T-helper 1 cell treated with Interleukin-12 subunit alpha and Interleukin-12 subunit beta and Interleukin-4 antibody, amounts not matched to agents 30 ng/mL and 1 ng/mL, for 36 hours (primary cell): ENCODE results near the gene MAD2L1BP. TPM values are rescaled to one million over a fixed set of nuclear protein-coding genes. Genes with fewer than 3 reads are reported as not detected.
"Not testable (repeated sequence)": the region's sequence is repeated elsewhere in the genome, so short reads cannot be mapped to it uniquely, and the experiment has no call there.

Source experiments
- intact Hi-C: fragments of 100-400 bp; cut with micrococcal nuclease; formaldehyde crosslinking; loops from one replicate; pipeline ENCODE4 v1.15.1; 2024
- total RNA-seq: library from RNA; stranded (reverse); gene quantifications from 2 replicates; pipeline ENCODE4 v1.2.3, GENCODE V29; 2022

MAD2L1BP gene
- total RNA-seq, 1 donor from 2014 or later: 46.8 TPM

DNA sequence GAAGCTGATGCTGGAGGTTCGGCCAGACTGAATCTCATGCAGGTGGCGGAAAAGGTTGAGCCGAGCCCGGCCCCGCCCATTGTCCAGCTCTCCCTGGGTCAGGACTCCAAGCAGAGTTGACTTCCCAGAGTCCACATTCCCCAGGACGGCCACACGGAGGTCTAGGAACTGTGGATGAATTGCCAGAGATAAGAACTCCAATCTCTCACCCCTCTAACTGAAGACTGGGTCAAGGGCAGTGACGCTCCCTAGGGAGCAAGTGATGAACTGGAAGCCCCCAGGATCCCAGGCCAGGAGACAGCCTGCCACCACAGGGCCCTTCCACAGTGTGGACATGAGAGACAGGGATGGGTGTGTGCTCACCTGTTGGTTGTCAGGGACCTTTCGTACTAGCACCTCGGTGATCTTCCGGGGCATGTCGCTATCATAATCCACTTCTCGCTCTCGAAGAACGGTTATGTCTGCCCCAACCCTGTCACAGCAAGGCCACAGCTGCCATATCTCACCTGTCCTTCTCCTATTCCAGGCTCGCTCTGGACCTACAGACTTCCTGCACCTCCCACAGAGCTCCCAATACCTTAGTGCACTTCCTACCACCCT lies 10.1 kb upstream of the MAD2L1BP start:
- intact Hi-C loops: loop anchor here (5.0 kb wide), 3 partner anchors 597 to 1573 kb away; partner anchors contain the start of genes SLC29A1, TAF8 and TRERF1

DNA sequence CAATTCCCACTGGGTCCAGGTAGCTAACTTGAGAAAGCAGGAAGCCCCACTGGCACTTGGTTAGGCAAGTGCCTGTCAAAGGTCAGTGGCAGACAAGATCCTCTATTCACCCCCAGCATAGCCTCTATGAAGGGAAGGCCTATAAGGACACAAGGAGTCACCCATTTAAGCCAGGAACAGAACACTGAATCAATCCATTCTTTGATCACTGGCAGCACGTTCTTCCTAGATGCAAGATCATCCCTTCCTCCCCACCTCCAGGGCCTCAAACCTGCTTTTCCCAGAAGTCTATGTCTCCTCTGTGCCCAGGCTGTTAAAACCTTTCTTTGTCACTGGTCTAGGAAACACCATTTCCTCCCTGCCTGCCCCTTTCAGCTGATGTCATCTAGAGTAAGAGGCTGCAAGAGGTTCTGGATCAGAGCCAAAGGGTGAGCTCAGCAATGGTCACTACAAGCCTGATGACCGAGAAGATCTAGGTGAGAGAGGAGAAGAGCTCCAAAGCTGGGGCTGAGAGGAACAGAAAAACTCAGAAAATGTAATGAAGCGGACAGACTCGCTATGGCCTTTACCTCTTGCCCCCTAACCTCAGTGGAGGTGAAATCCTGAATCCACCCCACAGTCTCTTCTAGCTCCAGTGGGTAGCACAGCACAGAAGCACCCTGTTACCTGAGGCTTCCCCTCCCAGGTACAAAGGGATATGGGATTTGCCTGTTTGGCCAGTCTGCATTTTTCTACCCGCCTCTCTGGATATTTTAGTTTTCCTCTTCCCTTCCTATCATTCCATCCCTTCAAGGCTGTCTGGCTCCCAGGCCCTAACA lies 8.4 kb upstream of the MAD2L1BP start:
- intact Hi-C loops: loop anchor here (5.0 kb wide), 3 partner anchors 595 to 1575 kb away; partner anchors contain the start of genes SLC29A1, TAF8 and TRERF1

DNA sequence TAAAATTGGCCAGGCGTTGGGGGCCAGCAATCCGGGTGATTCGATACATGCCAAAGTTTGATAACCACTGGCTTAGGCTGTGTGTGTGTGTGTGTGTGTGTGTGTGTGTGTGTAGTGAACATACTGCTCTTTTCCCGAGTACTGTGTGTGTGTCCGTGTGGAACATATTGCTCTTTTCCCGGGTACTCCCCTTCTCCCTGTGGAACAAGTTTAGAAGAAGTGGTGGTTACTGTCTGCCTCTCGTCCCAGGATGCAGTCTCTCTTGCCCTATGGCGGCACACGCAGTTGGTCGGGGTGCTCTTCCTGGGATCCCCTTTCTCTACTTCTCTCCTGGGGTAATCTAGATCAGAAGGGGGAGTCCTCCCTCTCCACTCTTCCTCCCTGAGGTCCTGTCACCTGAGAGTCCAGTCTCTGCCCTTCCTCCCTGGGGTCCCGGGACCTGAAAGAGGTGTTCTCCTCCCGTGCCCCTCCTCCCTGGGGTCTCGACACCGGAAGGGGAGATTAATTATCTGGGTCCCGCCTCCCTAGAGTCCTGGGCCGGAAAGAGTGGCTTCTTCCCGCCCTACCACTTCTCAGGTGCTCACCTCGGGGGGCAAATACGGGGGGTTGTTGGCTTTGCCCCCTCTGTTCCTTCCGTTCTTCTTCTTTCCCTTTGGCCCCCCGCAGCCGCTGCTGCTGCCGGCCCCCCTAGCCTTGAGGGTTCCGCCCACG lies 7.1 kb upstream of the MAD2L1BP start:
- intact Hi-C loops: loop anchor here (1.0 to 5.0 kb wide), 21 partner anchors 8 to 1576 kb away; partner anchors contain the start of genes AARS2, ABCC10, CDC5L and CNPY3

DNA sequence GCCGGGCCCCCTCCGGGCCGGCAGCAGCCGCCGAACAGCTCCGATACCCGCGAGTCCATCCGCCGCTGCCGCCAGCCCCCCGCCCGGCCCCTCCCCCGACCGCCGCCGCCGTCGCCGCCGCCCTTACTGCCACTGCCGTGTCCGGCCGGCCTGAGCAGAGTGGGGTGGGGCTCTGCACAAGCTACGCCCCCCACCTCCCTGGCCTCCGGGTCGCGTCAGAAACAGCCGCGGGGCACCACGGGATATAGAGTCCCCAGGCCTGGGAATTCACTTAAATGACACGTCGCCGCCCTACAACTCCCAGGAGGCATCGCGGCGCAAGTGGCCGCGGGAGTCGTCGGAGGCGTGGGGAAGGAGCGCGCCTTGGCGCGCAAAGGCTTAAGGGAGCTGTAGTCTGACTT lies 6.5 kb upstream of the MAD2L1BP start, which contains the start of gene GTPBP2:
TSS of gene GTPBP2 (minus strand) at position 161 of the 401 bp plus-strand sequence. CDS start at position 59, 102 bp downstream.
- intact Hi-C loops: loop anchor here (1.0 to 5.0 kb wide), 20 partner anchors 16 to 1577 kb away; partner anchors contain the start of genes AARS2, ABCC10, CDC5L and CNPY3

DNA sequence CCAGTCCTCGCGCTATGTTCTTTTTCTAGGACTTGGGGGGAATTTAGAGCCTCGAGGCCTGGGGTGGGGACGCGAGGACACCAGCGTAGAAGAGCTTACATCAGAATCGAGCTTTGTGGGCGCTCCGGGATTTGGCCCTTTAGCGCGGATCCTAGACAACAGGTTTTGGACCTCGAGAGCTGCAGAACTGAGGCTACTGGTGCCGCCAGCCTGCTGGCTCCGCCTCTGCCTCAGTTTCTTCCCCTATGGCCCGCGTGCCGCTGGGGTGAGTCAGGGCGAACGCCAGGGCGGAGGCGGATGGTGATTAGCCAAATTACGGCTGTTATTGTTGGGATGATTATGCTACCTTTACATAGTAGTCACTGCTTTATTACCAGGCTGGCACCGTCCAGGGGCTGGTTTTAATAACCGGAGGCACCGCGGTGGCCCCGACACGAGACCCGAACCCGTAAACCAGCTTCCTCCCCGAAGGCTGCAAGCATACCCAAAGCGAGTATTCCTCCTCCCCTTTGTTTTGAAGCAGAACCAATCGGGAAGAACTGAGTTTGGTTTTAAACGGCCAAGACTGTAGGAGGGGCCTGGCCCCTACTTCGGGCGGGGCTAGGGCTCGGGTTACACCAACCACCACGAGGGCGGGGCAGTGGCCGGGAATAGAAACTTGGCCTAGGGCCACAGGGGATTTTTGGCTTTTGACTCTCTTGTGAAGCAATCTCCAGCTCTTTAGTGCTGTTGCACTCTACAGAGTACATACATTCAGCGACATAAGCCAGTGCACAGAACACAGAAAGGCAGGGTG lies 5.9 kb upstream of the MAD2L1BP start:
- intact Hi-C loops: loop anchor here (1.0 to 5.0 kb wide), 22 partner anchors 16 to 1577 kb away; partner anchors contain the start of genes AARS2, ABCC10, CDC5L and CNPY3

DNA sequence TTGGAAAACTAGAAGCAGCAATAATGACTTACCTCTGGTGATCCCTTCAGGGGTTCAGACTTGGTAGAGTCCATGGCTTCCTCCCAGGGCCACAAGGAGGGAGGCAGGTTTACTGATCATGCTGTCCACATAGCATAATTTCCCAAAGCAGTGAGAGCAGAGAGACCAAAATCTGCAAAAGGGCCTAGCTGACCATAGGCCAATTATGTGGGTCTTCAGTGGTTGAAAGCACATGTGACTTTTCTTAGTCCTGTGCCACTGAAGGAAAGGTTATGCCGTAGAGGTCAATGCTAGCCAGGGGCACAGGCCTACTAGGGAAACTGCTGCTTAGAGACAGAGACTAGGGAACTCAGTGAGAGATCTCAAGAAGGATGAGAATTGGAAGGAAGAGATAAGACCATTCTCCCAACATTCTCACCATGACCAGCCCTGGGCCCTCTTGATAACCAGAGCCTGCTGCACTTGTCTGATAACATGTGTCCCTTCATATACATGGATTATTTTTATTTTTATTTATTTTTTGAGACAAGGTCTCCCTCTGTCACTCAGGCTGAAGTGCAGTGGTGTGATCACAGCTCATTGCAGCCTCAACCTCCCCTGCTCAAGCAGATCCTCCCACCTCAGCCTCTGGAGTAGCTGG lies 4.5 kb upstream of the MAD2L1BP start:
- intact Hi-C loops: loop anchor here (1.0 kb wide), 2 partner anchors 56 to 496 kb away; partner anchors contain the start of genes MRPL14, MRPS18A and TMEM63B

DNA sequence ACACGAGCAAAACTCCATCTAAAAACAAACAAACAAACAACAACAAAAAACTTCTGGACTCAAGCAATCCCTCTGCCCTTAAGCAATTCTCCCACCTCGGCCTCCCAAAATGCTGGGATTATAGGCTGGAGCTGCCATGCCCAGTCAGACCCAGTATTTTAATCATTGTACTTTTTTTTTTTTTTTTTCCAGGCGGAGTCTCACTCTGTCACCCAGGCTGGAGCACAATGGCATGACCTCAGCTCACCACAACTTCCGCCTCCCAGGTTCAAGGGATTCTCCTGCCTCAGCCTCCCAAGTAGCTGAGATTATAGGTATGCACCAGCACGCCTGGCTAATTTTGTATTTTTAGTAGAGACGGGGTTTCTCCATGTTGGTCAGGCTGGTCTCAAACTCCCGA lies 2.6 kb upstream of the MAD2L1BP start:
- intact Hi-C loops: not testable (repeated sequence)

DNA sequence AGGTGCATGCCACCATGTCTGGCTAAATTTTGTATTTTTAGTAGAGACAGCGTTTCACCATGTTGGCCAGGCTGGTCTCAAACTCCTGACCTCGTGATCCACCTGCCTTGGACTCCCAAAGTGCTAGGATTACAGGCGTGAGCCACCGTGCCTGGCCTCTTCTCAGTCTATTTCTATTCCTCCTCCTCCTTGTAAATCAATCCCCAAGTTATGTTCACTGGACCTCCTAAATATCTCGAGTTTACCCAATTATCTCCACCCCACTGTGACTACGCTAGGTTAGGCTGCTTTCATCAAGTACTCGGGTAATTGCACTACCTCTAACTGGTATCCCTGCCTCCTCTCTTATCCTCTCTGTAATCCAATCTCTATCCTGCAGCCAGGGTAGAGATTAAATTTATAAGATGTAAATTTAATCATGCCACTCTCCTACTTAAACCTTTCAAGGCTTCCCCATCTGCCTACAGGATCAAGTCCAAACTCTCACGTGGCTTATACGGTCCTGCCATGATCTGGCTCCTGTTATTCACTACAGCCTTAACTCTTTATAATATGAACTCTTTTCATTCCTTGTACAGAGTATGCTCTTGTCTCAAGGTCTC lies 837 bp upstream of the MAD2L1BP start:
- intact Hi-C loops: loop anchor here (1.0 to 5.0 kb wide), 5 partner anchors 10 to 460 kb away; partner anchors contain the start of genes RSPH9 and TJAP1

DNA sequence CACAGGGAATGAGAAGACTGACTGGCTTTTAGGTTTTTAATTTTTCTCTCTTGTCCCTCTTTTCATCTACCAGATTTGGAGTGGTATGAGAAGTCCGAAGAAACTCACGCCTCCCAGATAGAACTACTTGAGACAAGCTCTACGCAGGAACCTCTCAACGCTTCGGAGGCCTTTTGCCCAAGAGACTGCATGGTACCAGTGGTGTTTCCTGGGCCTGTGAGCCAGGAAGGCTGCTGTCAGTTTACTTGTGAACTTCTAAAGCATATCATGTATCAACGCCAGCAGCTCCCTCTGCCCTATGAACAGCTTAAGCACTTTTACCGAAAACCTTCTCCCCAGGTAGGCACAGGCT lies 644 bp downstream of the MAD2L1BP start:
- intact Hi-C loops: loop anchor here (1.0 to 5.0 kb wide), 2 partner anchors 8 to 254 kb away; no protein-coding TSS in a partner anchor

DNA sequence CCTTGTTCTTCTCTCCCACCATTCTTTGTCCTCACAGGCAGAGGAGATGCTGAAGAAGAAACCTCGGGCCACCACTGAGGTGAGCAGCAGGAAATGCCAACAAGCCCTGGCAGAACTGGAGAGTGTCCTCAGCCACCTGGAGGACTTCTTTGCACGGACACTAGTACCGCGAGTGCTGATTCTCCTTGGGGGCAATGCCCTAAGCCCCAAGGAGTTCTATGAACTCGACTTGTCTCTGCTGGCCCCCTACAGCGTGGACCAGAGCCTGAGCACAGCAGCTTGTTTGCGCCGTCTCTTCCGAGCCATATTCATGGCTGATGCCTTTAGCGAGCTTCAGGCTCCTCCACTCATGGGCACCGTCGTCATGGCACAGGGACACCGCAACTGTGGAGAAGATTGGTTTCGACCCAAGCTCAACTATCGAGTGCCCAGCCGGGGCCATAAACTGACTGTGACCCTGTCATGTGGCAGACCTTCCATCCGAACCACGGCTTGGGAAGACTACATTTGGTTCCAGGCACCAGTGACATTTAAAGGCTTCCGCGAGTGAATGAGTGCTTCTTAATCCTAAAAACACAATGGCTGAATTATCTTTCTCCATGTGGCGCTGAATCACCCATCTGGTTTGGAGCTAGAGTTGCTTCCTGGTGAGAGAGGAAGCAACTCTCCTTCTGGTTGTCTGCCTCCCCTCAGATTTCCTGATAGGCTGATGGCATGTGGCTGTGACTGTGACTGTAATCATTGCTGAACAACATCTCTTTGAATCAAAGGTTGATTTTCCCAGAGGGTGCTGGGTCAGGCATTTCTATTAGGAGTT lies 4.6 kb downstream of the MAD2L1BP start:
- intact Hi-C loops: loop anchor here (5.0 kb wide), 1 partner anchor 258 kb away; no protein-coding TSS in a partner anchor

DNA sequence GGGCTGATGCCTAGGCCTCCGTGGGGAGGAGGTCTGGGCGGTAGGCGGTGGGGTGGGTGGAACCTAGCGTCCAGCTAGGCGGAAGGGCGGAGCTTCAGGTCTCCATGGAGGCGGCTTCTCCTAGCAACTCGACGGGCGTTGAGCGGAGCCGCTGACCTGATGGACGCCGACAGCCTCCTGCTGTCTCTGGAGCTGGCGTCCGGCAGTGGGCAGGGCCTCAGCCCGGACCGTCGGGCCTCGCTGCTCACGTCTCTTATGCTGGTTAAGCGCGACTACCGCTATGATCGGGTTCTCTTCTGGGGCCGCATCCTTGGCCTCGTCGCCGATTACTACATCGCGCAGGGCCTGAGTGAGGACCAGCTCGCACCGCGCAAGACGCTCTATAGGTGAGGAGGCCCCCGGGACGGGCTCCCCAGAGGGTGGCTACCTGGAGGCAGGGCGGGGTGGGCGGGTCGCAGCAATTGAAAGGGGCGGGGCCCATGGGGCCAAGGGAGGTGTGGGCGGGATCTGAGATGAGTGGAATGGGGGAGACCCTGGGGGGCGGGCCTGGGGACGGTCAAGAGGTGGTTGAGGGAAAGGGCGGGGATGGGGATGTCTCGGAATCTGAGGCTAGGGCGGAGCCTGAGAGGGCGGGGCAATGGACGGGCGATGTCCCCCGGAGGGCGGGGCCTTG lies 9.4 kb downstream of the MAD2L1BP start, which contains the start of gene RSPH9:
TSS of gene RSPH9 (plus strand) at position 97 of the 673 bp plus-strand sequence. CDS start at position 160, 63 bp downstream.
- intact Hi-C loops: loop anchor here (1.0 to 2.0 kb wide), 3 partner anchors 10 to 22 kb away; partner anchors contain the start of genes GTPBP2 and MAD2L1BP

DNA sequence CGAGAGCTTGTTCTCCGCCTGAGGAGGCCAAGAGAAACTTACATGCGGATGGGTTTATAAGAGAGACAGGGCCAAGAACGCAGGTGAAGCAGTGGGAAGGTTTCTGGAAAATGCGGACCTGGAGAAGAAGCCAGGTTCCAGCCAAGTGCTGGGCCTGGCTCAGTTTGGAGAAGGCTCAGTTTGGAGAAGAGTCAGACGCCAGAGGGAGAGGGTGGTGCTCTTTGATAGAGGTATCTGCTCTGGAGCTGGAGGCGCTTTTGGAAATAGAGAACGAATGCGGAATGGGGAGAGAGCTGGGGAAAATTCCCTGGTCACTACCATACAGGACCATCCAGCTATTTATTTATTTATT lies 9.9 kb downstream of the MAD2L1BP start:
- intact Hi-C loops: loop anchor here (1.0 to 2.0 kb wide), 3 partner anchors 10 to 21 kb away; partner anchors contain the start of genes GTPBP2 and MAD2L1BP

DNA sequence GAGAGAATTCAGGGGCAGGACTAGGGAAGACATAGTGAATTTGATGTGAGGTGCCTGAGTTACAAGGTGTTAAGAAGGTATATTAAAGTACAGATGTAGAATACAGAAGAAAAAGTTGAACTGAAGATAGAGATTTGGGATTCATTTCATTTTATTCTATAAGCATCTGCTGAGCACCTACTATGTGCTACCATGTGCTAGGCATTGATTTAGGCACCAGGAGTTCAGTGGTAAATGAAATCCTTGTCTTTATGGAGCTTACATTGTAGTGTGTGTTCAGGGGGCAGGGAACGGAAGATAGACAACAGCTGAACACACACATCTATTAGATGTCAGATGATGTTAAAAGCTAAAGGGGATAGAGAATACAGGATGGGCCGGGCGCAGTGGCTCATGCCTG lies 12.0 kb downstream of the MAD2L1BP start:
- intact Hi-C loops: no loop called here

DNA sequence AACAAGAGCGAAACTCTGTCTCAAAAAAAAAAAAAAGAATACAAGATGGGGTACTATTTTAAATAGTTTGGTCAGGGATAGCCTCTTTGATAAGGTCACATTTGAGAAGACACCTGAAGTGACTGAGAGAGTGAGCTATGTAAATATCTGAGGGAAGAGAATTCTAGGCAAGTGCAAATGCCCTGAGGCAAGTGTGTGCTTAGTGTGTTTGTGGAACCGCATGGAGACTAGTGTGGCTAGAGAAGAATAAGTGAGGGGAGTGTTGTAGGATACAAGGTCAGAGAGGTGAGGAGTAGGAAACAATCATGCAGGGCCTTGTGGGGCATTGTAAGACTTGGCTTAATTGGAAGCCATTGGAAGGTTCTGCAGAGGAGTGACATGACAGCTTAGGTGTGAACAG lies 12.6 kb downstream of the MAD2L1BP start:
- intact Hi-C loops: no loop called here

DNA sequence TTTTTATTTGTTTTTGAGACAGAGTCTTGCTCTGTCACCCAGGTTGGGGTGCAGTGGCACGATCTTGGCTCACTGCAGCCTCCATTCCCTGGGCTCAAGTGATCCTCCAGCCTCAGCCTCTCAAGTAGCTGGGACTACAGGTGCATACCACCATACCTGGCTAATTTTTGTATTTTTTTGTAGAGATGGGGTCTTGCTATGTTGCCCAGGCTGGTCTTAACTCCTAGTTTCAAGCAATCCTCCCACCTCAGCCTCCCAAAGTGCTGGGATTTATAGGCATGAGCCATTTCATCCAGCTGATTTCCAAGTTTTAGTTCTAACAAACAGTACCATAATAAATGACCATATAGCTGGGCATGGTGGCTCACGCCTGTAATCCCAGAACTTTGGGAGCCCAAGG lies 17.2 kb downstream of the MAD2L1BP start:
- intact Hi-C loops: not testable (repeated sequence)

DNA sequence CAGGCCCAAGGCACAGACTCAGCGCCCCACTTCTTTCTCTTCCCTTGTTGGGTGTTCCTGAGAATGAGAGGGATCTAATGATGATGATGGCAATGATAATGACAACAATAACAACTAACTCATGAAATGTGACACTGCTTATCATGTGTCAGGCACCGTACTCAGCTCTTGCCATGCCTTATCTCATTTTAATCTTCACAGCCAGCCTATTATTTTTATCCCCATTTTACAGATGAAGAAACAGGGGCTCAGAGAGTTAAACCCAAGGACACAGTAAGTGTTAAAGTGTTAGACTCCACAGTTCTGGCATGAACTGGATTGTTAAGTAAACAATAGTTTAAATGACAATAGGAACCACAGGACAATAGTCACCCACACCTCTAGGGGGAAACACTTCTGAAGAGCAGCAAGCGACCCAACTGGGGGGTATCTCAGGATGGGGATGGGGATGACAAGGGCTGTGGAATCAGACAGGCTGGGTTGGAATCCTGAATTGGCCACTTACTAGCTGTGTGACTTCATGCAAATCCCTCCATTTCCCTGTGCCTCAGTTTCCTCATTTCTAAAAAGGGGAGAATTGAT lies 21.7 kb downstream of the MAD2L1BP start:
- intact Hi-C loops: no loop called here

DNA sequence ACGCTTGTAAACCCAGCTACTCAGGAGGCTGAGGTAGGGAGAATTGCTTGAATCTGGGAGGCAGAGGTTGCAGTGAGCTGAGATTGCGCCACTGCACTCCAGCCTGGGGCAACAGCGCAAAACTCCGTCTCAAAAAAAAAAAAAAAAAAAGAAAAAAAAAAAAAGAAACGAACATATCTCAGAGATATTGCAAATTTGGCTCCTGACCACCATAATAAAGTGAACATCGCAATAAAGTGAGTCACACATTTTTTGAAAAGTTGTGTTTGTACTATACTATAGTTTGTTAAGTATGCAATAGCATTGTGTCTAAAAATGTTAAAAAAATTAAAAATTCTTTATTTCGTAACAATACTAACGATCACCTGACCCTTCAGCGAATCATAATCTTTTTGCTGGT lies 22.5 kb downstream of the MAD2L1BP start:
- intact Hi-C loops: no loop called here
